Measurements from ENCODE around the gene GARIN3. TPM values are rescaled to one million over a fixed set of nuclear protein-coding genes. Genes with fewer than 3 reads are reported as not detected.

Gene GARIN3
- total and polyA plus RNA-seq, 4 donors: not detected

GRCh38 chr5:157160001-157160400 lies 6.1 kb downstream of the GARIN3 start:
- intact Hi-C loops (cut with DNase I): no loop called here
- H3K4me1 ChIP-seq (ENCODE audit: control insufficient read depth in 1 of 2, insufficient read depth in 2 of 2, low read length in 2 of 2): no peaks in the 10 kb centered on the region
- no peaks in the 10 kb centered on the region for H3K36me3 ChIP-seq (ENCODE audit: control insufficient read depth in 1 of 2, insufficient read depth in 2 of 2, low read length in 1 of 2)
- no peak overlapping the region for H3K27ac ChIP-seq (ENCODE audit: low read depth in 1 of 2, low read length in 2 of 2)
- no peak for DNase-seq
- ATAC-seq (ENCODE audit: low FRiP score): no peak
- no peaks in the 10 kb centered on the region for H3K27me3 ChIP-seq (ENCODE audit: control insufficient read depth in 1 of 2, insufficient read depth in 2 of 2, low read length in 1 of 2)
- H3K9me3 ChIP-seq (ENCODE audit: control insufficient read depth, low read length): no peaks in the 10 kb centered on the region
- no peak overlapping the region for H3K4me3 ChIP-seq (ENCODE audit: low read length in 2 of 2)
- WGBS, 2 donors: 89 to 97% methylated on average over 4 of the region's 4 CpGs

- Histone ChIP-seq H3K9me3 (ENCODE audit: control insufficient read depth, low read length) (no peaks in the 10 kb centered on the region), H3K4me3 (ENCODE audit: low read length in 2 of 2) (no peak overlapping the region), H3K27ac (ENCODE audit: low read depth in 1 of 2, low read length in 2 of 2) (no peak overlapping the region), H3K36me3 (ENCODE audit: control insufficient read depth in 1 of 2, insufficient read depth in 2 of 2, low read length in 1 of 2) (no peaks in the 10 kb centered on the region), H3K27me3 (ENCODE audit: control insufficient read depth in 1 of 2, insufficient read depth in 2 of 2, low read length in 1 of 2) (no peaks in the 10 kb centered on the region), H3K4me1 (ENCODE audit: control insufficient read depth in 1 of 2, insufficient read depth in 2 of 2, low read length in 2 of 2) (no peaks in the 10 kb centered on the region)
- 87 to 93% methylated on average over 6 of the region's 6 CpGs for WGBS, 2 donors
- intact Hi-C loops (cut with DNase I): no loop called here
- DNase-seq (no peak), ATAC-seq (ENCODE audit: low FRiP score) (no peak)
These were observed 6.8 kb downstream of the GARIN3 start for GRCh38 chr5:157159209-157159751.

- H3K27ac ChIP-seq (ENCODE audit: low read depth in 1 of 2, low read length in 2 of 2): no peak overlapping the region
- H3K36me3 ChIP-seq (ENCODE audit: control insufficient read depth in 1 of 2, insufficient read depth in 2 of 2, low read length in 1 of 2): no peaks in the 10 kb centered on the region
- no peaks in the 10 kb centered on the region for H3K27me3 ChIP-seq (ENCODE audit: control insufficient read depth in 1 of 2, insufficient read depth in 2 of 2, low read length in 1 of 2)
- DNase-seq (no peak), ATAC-seq (ENCODE audit: low FRiP score) (no peak)
- intact Hi-C loops (cut with DNase I): no loop called here
- H3K4me1 ChIP-seq (ENCODE audit: control insufficient read depth in 1 of 2, insufficient read depth in 2 of 2, low read length in 2 of 2): no peaks in the 10 kb centered on the region
- H3K9me3 ChIP-seq (ENCODE audit: control insufficient read depth, low read length): no peaks in the 10 kb centered on the region
- WGBS, 2 donors: 22 to 31% methylated on average over 1 of the region's 1 CpG
- H3K4me3 ChIP-seq (ENCODE audit: low read length in 2 of 2): no peak overlapping the region
These were observed 8.7 kb downstream of the GARIN3 start for GRCh38 chr5:157157293-157157891.

GRCh38 chr5:157155297-157155696 lies 10.8 kb downstream of the GARIN3 start:
- ATAC-seq (ENCODE audit: low FRiP score) (no peak), DNase-seq (no peak)
- H3K9me3 ChIP-seq (ENCODE audit: control insufficient read depth, low read length): no peaks in the 10 kb centered on the region
- H3K4me1 ChIP-seq (ENCODE audit: control insufficient read depth in 1 of 2, insufficient read depth in 2 of 2, low read length in 2 of 2): no peaks in the 10 kb centered on the region
- H3K4me3 ChIP-seq (ENCODE audit: low read length in 2 of 2): no peak overlapping the region
- no peaks in the 10 kb centered on the region for H3K36me3 ChIP-seq (ENCODE audit: control insufficient read depth in 1 of 2, insufficient read depth in 2 of 2, low read length in 1 of 2)
- intact Hi-C loops (cut with DNase I): no loop called here
- no peaks in the 10 kb centered on the region for H3K27me3 ChIP-seq (ENCODE audit: control insufficient read depth in 1 of 2, insufficient read depth in 2 of 2, low read length in 1 of 2)
- no peak overlapping the region for H3K27ac ChIP-seq (ENCODE audit: low read depth in 1 of 2, low read length in 2 of 2)
- 66 to 83% methylated on average over 3 of the region's 3 CpGs for WGBS, 2 donors

GRCh38 chr5:157150995-157151394 lies 15.1 kb downstream of the GARIN3 start:
- 89 to 98% methylated on average over 3 of the region's 3 CpGs for WGBS, 2 donors
- ATAC-seq (ENCODE audit: low FRiP score) (no peak), DNase-seq (no peak)
- H3K9me3 ChIP-seq (ENCODE audit: control insufficient read depth, low read length): no peaks in the 10 kb centered on the region
- no peak overlapping the region for H3K4me3 ChIP-seq (ENCODE audit: low read length in 2 of 2)
- intact Hi-C loops (cut with DNase I): no loop called here
- H3K27me3 ChIP-seq (ENCODE audit: control insufficient read depth in 1 of 2, insufficient read depth in 2 of 2, low read length in 1 of 2): no peaks in the 10 kb centered on the region
- no peak overlapping the region for H3K27ac ChIP-seq (ENCODE audit: low read depth in 1 of 2, low read length in 2 of 2)
- H3K4me1 ChIP-seq (ENCODE audit: control insufficient read depth in 1 of 2, insufficient read depth in 2 of 2, low read length in 2 of 2): no peaks in the 10 kb centered on the region
- H3K36me3 ChIP-seq (ENCODE audit: control insufficient read depth in 1 of 2, insufficient read depth in 2 of 2, low read length in 1 of 2): no peaks in the 10 kb centered on the region

GRCh38 chr5:157148734-157149615 lies 17.1 kb downstream of the GARIN3 start:
- Histone ChIP-seq H3K9me3 (ENCODE audit: control insufficient read depth, low read length) (no peaks in the 10 kb centered on the region), H3K4me3 (ENCODE audit: low read length in 2 of 2) (peak overlapping the region in 1 of 2 donors; percentile 26), H3K27me3 (ENCODE audit: control insufficient read depth in 1 of 2, insufficient read depth in 2 of 2, low read length in 1 of 2) (no peaks in the 10 kb centered on the region), H3K27ac (ENCODE audit: low read depth in 1 of 2, low read length in 2 of 2) (no peak overlapping the region), H3K4me1 (ENCODE audit: control insufficient read depth in 1 of 2, insufficient read depth in 2 of 2, low read length in 2 of 2) (no peaks in the 10 kb centered on the region), H3K36me3 (ENCODE audit: control insufficient read depth in 1 of 2, insufficient read depth in 2 of 2, low read length in 1 of 2) (no peaks in the 10 kb centered on the region)
- 42 to 44% methylated on average over 14 of the region's 14 CpGs for WGBS, 2 donors
- intact Hi-C loops (cut with DNase I): loop anchor here (5.0 to 10.0 kb wide), 3 partner anchors 103 to 824 kb away; partner anchors contain the start of gene SGCD (in 1 of the 2)
- peak in 1 of 2 donors; percentile 68 for DNase-seq
- peak; percentile 81 for ATAC-seq (ENCODE audit: low FRiP score)

- 6 to 9% methylated on average over 33 of the region's 33 CpGs for WGBS, 2 donors
- Histone ChIP-seq H3K4me1 (ENCODE audit: control insufficient read depth in 1 of 2, insufficient read depth in 2 of 2, low read length in 2 of 2) (no peaks in the 10 kb centered on the region), H3K27me3 (ENCODE audit: control insufficient read depth in 1 of 2, insufficient read depth in 2 of 2, low read length in 1 of 2) (no peaks in the 10 kb centered on the region), H3K36me3 (ENCODE audit: control insufficient read depth in 1 of 2, insufficient read depth in 2 of 2, low read length in 1 of 2) (no peaks in the 10 kb centered on the region), H3K27ac (ENCODE audit: low read depth in 1 of 2, low read length in 2 of 2) (peak overlapping the region; percentile 78 to 98), H3K4me3 (ENCODE audit: low read length in 2 of 2) (peak overlapping the region; percentile 36 to 95), H3K9me3 (ENCODE audit: control insufficient read depth, low read length) (no peaks in the 10 kb centered on the region)
- intact Hi-C loops (cut with DNase I): loop anchor here in 1 of 2 donors (10.0 kb wide), 1 partner anchor 819 kb away; the partner anchor contains the start of gene SGCD
- peak; percentile 71 to 80 for DNase-seq
- ATAC-seq (ENCODE audit: low FRiP score): peak; percentile 85
These were observed 22.7 kb downstream of the GARIN3 start for GRCh38 chr5:157143127-157143971.
